Cardiac fibroblast (primary cell): ENCODE results near the gene FOXD1.
A peak's percentile ranks its signal among the peaks of the same experiment; 100 is the strongest.

Experiments used
- DNase-seq, 2 donors: peaks; one replicate each; pipeline versions ENCODE4 v3.0.0 to v3.0.0-alpha.2; 2010; ENCODE audit warnings: low read depth in 2 of 2
- H3K4me3 ChIP-seq, 2 donors: replicated peaks in 1 of 2; 1 replicate in 1 of 2; 2 replicates in 1 of 2; pipeline ENCODE4 v1.5.1; 2011; ENCODE audit warnings: low read depth in 2 of 2, low read length in 2 of 2, mild to moderate bottlenecking in 2 of 2, moderate library complexity in 1 of 2
- CTCF ChIP-seq: IDR thresholded peaks from one replicate; pipeline ENCODE4 v1.5.1; 2011; ENCODE audit warnings: low read depth, mild to moderate bottlenecking, low read length, inconsistent platforms

Gene FOXD1

GRCh38 chr5:73448463-73449136 is at the start of gene FOXD1:
TSS of gene FOXD1 (minus strand) at chr5:73448777. CDS start at chr5:73448362, 415 bp downstream.
- peak; percentile 7 for TF ChIP-seq CTCF
- DNase-seq: peak; percentile 87 to 89
- peak within 1 kb of the TSS; percentile 50 to 57 for H3K4me3 ChIP-seq

- TF ChIP-seq CTCF: no peak
- H3K4me3 ChIP-seq: peak overlapping the region; percentile 89 to 95
- no peak for DNase-seq
These were observed 49.0 kb upstream of the FOXD1 start for GRCh38 chr5:73497497-73498056.

- peak; percentile 18 for TF ChIP-seq CTCF
- H3K4me3 ChIP-seq: no peak overlapping the region
- DNase-seq: peak; percentile 65 to 66
These were observed 48.4 kb upstream of the FOXD1 start for GRCh38 chr5:73496984-73497457.

GRCh38 chr5:73495772-73496335 is 47.3 kb upstream of the FOXD1 start:
- no peak for TF ChIP-seq CTCF
- no peak overlapping the region for H3K4me3 ChIP-seq
- no peak for DNase-seq

- peak in 1 of 2 donors; percentile 19 for DNase-seq
- H3K4me3 ChIP-seq: no peak overlapping the region
- TF ChIP-seq CTCF: no peak
These were observed 46.1 kb upstream of the FOXD1 start for GRCh38 chr5:73494721-73495120.

GRCh38 chr5:73493421-73493820 is 44.8 kb upstream of the FOXD1 start:
- no peak for DNase-seq
- TF ChIP-seq CTCF: no peak
- H3K4me3 ChIP-seq: no peak overlapping the region
